SK-N-SH (cell line): ENCODE measurements around the gene VIPR2. TPM values are rescaled to one million over a fixed set of nuclear protein-coding genes. Genes with fewer than 3 reads are reported as not detected.

Experiments used
- CTCF ChIA-PET: fragments of 300-600, 350-600 bp; formaldehyde crosslinking; extraction: SDS; loops from one replicate; lab custom pipeline; 2021; lab: Yijun Ruan, JAX
- POLR2A ChIA-PET: fragments of 350-600 bp; sonication (Branson Sonifier 250); formaldehyde crosslinking; extraction: SDS; loops from one replicate; lab custom pipeline; 2020; ENCODE audit warnings: antibody characterized with exemption, inconsistent platforms; lab: Yijun Ruan, JAX
- DNase-seq: peaks from one replicate; pipeline ENCODE4 v3.0.0; 2012
- H2AFZ ChIP-seq: fragments of 200-600 bp; sonication (generic); 2 replicates; pipeline ENCODE4 v1.8.1; 2016; ENCODE audit warnings: antibody characterized with exemption, mild to moderate bottlenecking, low read depth
- H3F3A ChIP-seq: fragments of 200-600 bp; sonication (generic); replicated peaks from 2 replicates; pipeline ENCODE3; 2016; ENCODE audit warnings: antibody characterized with exemption, mild to moderate bottlenecking; ENCODE audit not compliant: insufficient read depth
- H3K27ac ChIP-seq, 2 experiments: fragments of 200-500 bp in 1 of 2; fragments of 200-600 bp in 1 of 2; sonication (Bioruptor generic) in 1 of 2; sonication (generic), shearing (Covaris generic) in 1 of 2; 2 replicates each; pipeline versions ENCODE4 v1.5.1 to v1.6.1; 2014 to 2016; ENCODE audit warnings: low read depth in 2 of 2, inconsistent platforms in 1 of 2, low read length in 1 of 2, mild to moderate bottlenecking in 1 of 2, mixed read lengths in 1 of 2
- H3K27me3 ChIP-seq: fragments of 200-600 bp; sonication (generic), shearing (Covaris generic); 2 replicates; pipeline ENCODE4 v1.6.1; 2016; ENCODE audit warnings: mixed run types; ENCODE audit not compliant: insufficient read depth
- H3K36me3 ChIP-seq, 2 experiments: fragments of 200-500 bp in 1 of 2; fragments of 200-600 bp in 1 of 2; sonication (Bioruptor generic) in 1 of 2; sonication (generic) in 1 of 2; replicated peaks in 1 of 2; 2 replicates each; pipeline versions ENCODE3 to v1.5.1; 2014 to 2016; ENCODE audit warnings: low read length in 1 of 2, mild to moderate bottlenecking in 1 of 2; ENCODE audit not compliant: insufficient read depth in 2 of 2, control insufficient read depth in 1 of 2
- H3K4me1 ChIP-seq, 2 experiments: fragments of 200-500 bp in 1 of 2; fragments of 200-600 bp in 1 of 2; sonication (Bioruptor generic) in 1 of 2; sonication (generic), shearing (Covaris generic) in 1 of 2; 2 replicates each; pipeline versions ENCODE4 v1.5.1 to v1.6.1; 2014 to 2016; ENCODE audit warnings: low read depth in 1 of 2, low read length in 1 of 2, mixed run types in 1 of 2; ENCODE audit not compliant: insufficient read depth in 2 of 2, control insufficient read depth in 1 of 2
- H3K4me2 ChIP-seq: fragments of 200-600 bp; sonication (generic), shearing (Covaris generic); 2 replicates; pipeline ENCODE4 v1.6.1; 2017; ENCODE audit warnings: mixed run types
- H3K4me3 ChIP-seq, 2 experiments: fragments of 200-500 bp in 1 of 2; fragments of 200-600 bp in 1 of 2; sonication (Bioruptor generic) in 1 of 2; sonication (generic), shearing (Covaris generic) in 1 of 2; 2 replicates each; pipeline versions ENCODE4 v1.5.1 to v1.8.1; 2014 to 2016; ENCODE audit warnings: low read depth in 2 of 2, inconsistent platforms in 1 of 2, low read length in 1 of 2, mild to moderate bottlenecking in 1 of 2, mixed read lengths in 1 of 2, moderate library complexity in 1 of 2
- H3K79me2 ChIP-seq: fragments of 200-600 bp; sonication (generic); 2 replicates; pipeline ENCODE4 v1.8.1; 2017; ENCODE audit warnings: mild to moderate bottlenecking; ENCODE audit not compliant: insufficient read depth
- H3K9ac ChIP-seq: fragments of 200-600 bp; sonication (generic); 2 replicates; pipeline ENCODE4 v1.6.1; 2017; ENCODE audit warnings: mixed run types
- H3K9me2 ChIP-seq: fragments of 200-600 bp; sonication (generic); 2 replicates; pipeline ENCODE4 v1.6.1; 2017; ENCODE audit warnings: mixed run types
- H3K9me3 ChIP-seq: fragments of 200-600 bp; sonication (generic); 2 replicates; pipeline ENCODE4 v1.6.1; 2017; ENCODE audit warnings: mixed run types, mild to moderate bottlenecking, moderate library complexity
- H4K20me1 ChIP-seq: fragments of 200-600 bp; sonication (generic); 2 replicates; pipeline ENCODE4 v1.6.1; 2017; ENCODE audit warnings: mild to moderate bottlenecking, mixed run types; ENCODE audit not compliant: insufficient read depth
- CHD2 ChIP-seq: fragments of 150-350 bp; IDR thresholded peaks from 2 replicates; pipeline ENCODE4 v1.6.1; 2018; ENCODE audit warnings: low read length; ENCODE audit not compliant: partially characterized antibody
- CTCF ChIP-seq: fragments of 200-600 bp; sonication (generic); IDR thresholded peaks from 2 replicates; pipeline ENCODE4 v1.6.1; 2017; ENCODE audit warnings: antibody characterized with exemption, mild to moderate bottlenecking, moderate library complexity
- EP300 ChIP-seq, 2 experiments: IDR thresholded peaks; 2 replicates each; pipeline versions ENCODE4 v1.4.0 to v1.6.1; 2012; ENCODE audit warnings: borderline replicate concordance in 1 of 2, low read depth in 1 of 2, low read length in 1 of 2
- FOXM1 ChIP-seq: IDR thresholded peaks from 2 replicates; pipeline ENCODE4 v1.4.0; 2012; ENCODE audit warnings: low read depth, mild to moderate bottlenecking
- MEF2A ChIP-seq: IDR thresholded peaks from 2 replicates; pipeline ENCODE4 v1.4.0; 2012; ENCODE audit warnings: low read depth, borderline replicate concordance
- MXI1 ChIP-seq: IDR thresholded peaks from 2 replicates; pipeline ENCODE4 v1.6.1; 2012; ENCODE audit warnings: mild to moderate bottlenecking, low read depth, low read length, improper control_type of control experiment
- NFIC ChIP-seq: IDR thresholded peaks from 2 replicates; pipeline ENCODE4 v1.4.0; 2012; ENCODE audit warnings: borderline replicate concordance
- NRF1 ChIP-seq: IDR thresholded peaks from 2 replicates; pipeline ENCODE4 v1.6.1; 2012; ENCODE audit warnings: low read depth, mild to moderate bottlenecking, low read length
- PBX3 ChIP-seq: IDR thresholded peaks from 2 replicates; pipeline ENCODE4; 2012
- POLR2AphosphoS5 ChIP-seq: IDR thresholded peaks from 2 replicates; pipeline ENCODE4 v1.6.1; 2012; ENCODE audit warnings: low read depth, low read length
- RAD21 ChIP-seq: IDR thresholded peaks from 2 replicates; pipeline ENCODE4 v1.6.1; 2012; ENCODE audit warnings: mild to moderate bottlenecking, low read length
- REST ChIP-seq: IDR thresholded peaks from 2 replicates; pipeline ENCODE4 v1.6.1; 2012; ENCODE audit warnings: mild to moderate bottlenecking, low read depth, low read length, moderate library complexity
- RFX5 ChIP-seq: IDR thresholded peaks from 2 replicates; pipeline ENCODE4 v1.6.1; 2012; ENCODE audit warnings: mild to moderate bottlenecking, improper control_type of control experiment, low read length
- RXRA ChIP-seq: IDR thresholded peaks from 2 replicates; pipeline ENCODE4 v1.4.0; 2012; ENCODE audit warnings: low read depth, mild to moderate bottlenecking, borderline replicate concordance
- SIN3A ChIP-seq: IDR thresholded peaks from 2 replicates; pipeline ENCODE4 v1.6.1; 2012; ENCODE audit warnings: low read depth, mild to moderate bottlenecking, low read length, moderate library complexity, borderline replicate concordance
- TEAD4 ChIP-seq: IDR thresholded peaks from 2 replicates; pipeline ENCODE4 v1.4.0; 2012; ENCODE audit warnings: mild to moderate bottlenecking, borderline replicate concordance; ENCODE audit not compliant: insufficient read depth
- USF1 ChIP-seq: IDR thresholded peaks from 2 replicates; pipeline ENCODE4 v1.4.0; 2012; ENCODE audit warnings: low read depth, borderline replicate concordance
- USF2 ChIP-seq: fragments of 150-350 bp; IDR thresholded peaks from 2 replicates; pipeline ENCODE4 v1.6.1; 2017; ENCODE audit warnings: antibody characterized with exemption, low read length, low read depth, borderline replicate concordance
- YY1 ChIP-seq: IDR thresholded peaks from 2 replicates; pipeline ENCODE4 v1.4.0; 2012; ENCODE audit warnings: low read depth, mild to moderate bottlenecking
- ZBTB33 ChIP-seq: IDR thresholded peaks from 2 replicates; pipeline ENCODE4 v1.4.0; 2012; ENCODE audit warnings: low read depth, borderline replicate concordance
- WGBS: methylation state at CpG from one replicate; pipeline ENCODE4 v1.1.6; 2017; ENCODE audit warnings: low lambda C conversion rate; 5-methylcytosine and 5-hydroxymethylcytosine counted together
- polyA plus RNA-seq, 3 experiments: library from polyadenylated mRNA; depleted of rRNA; stranded (reverse); fragments of >200 nt; gene quantifications; 2 replicates each; pipeline ENCODE4 v1.2.3, GENCODE V29; 2012

Gene VIPR2
- polyA plus RNA-seq, 1 of the 3 experiments (the other 2 are of a cell fraction): not detected

- ChIA-PET CTCF (interaction anchor here (1.1 to 1.8 kb wide), 2 partner anchors 21 to 31 kb away, joined by 4 to 6 read pairs; no protein-coding TSS in a partner anchor), POLR2A (no interaction called here)
- Histone ChIP-seq H4K20me1 (no peaks in the 10 kb centered on the region), H3F3A (no peaks in the 10 kb centered on the region), H3K9me3 (no peaks in the 10 kb centered on the region), H2AFZ (no peak overlapping the region), H3K4me1 (peaks cover 0 to 10% of the 10 kb centered on the region in 2 experiments; a peak in 1 of 4 replicates), H3K27me3 (no peaks in the 10 kb centered on the region), H3K4me3 (no peak overlapping the region), H3K36me3 (no peaks in the 10 kb centered on the region), H3K9me2 (no peaks in the 10 kb centered on the region), H3K9ac (no peak overlapping the region), H3K4me2 (no peak overlapping the region), H3K27ac (no peak overlapping the region), H3K79me2 (no peaks in the 10 kb centered on the region)
- WGBS: 43% methylated on average over 5 of the region's 5 CpGs
- TF ChIP-seq MEF2A (no peak), YY1 (no peak), POLR2AphosphoS5 (no peak), RXRA (no peak), NRF1 (no peak), ZBTB33 (no peak), REST (no peak), CHD2 (no peak), RFX5 (no peak), NFIC (no peak), SIN3A (no peak), EP300 (IDR thresholded peaks at IDR 0.05; ENCODE audit: borderline replicate concordance in 1 of 2, low read depth in 1 of 2, low read length in 1 of 2) (no peak), USF2 (no peak), RAD21 (no peak), MXI1 (no peak), USF1 (no peak), CTCF (no peak), TEAD4 (no peak), PBX3 (no peak), FOXM1 (no peak)
- no peak for DNase-seq
Measured at GRCh38 chr7:159007996-159008389, 136.7 kb downstream of the VIPR2 start.
